PC-3 (cell line): Measurements from ENCODE around the gene H2AZ1. TPM values are rescaled to one million over a fixed set of nuclear protein-coding genes. Genes with fewer than 3 reads are reported as not detected.

Experiments used
- ATAC-seq: fragments of 200-7000 bp; cut with Tn5 transposase; 2 replicates; pipeline ENCODE4 v1.9.1; 2020; ENCODE audit warnings: mild to moderate bottlenecking, moderate library complexity
- BruUV-seq: library from RNA; stranded (reverse); fragments of 400-500 nt; replicated peaks from 2 replicates; lab custom pipeline; 2021; lab: Mats Ljungman, UMichigan
- CTCF ChIA-PET: fragments of 300-600 bp; sonication (Branson Sonifier 250); formaldehyde crosslinking; loops from one replicate; lab custom pipeline; 2022; ENCODE audit warnings: antibody characterized with exemption; lab: Charles Lee
- POLR2A ChIA-PET: fragments of 300-600 bp; sonication (Branson Sonifier 250); formaldehyde crosslinking; loops from one replicate; lab custom pipeline; 2022; ENCODE audit warnings: antibody characterized with exemption; ENCODE audit not compliant: unreplicated experiment; lab: Charles Lee
- DNase-seq: peaks from one replicate; pipeline ENCODE4 v3.0.0-alpha.2; 2015
- H2AFZ ChIP-seq: fragments of 300-600 bp; sonication (generic); 2 replicates; pipeline ENCODE4 v1.6.0; 2016; ENCODE audit warnings: antibody characterized with exemption, low read length
- H3F3A ChIP-seq: fragments of 300-600 bp; sonication (generic); one replicate; pipeline ENCODE4 v1.6.0; 2017; ENCODE audit warnings: antibody characterized with exemption, low read length, control low read depth, mild to moderate bottlenecking; ENCODE audit not compliant: unreplicated experiment
- H3K27ac ChIP-seq: fragments of 300-600 bp; sonication (generic); 2 replicates; pipeline ENCODE4 v1.5.1; 2016; ENCODE audit warnings: mild to moderate bottlenecking, low read length
- H3K27me3 ChIP-seq: fragments of 300-600 bp; sonication (generic); 2 replicates; pipeline ENCODE4 v1.6.1; 2016; ENCODE audit warnings: low read length, mixed read lengths
- H3K36me3 ChIP-seq: fragments of 300-600 bp; sonication (generic); 2 replicates; pipeline ENCODE4 v1.6.1; 2016; ENCODE audit warnings: low read depth, mixed run types, low read length, mixed read lengths
- H3K4me1 ChIP-seq: fragments of 300-600 bp; sonication (generic); 2 replicates; pipeline ENCODE4 v1.5.1; 2016; ENCODE audit warnings: low read length; ENCODE audit not compliant: insufficient read depth
- H3K4me2 ChIP-seq: fragments of 300-600 bp; sonication (generic); 2 replicates; pipeline ENCODE4 v1.6.0; 2016; ENCODE audit warnings: low read length
- H3K4me3 ChIP-seq: fragments of 300-600 bp; sonication (generic); 2 replicates; pipeline ENCODE4 v1.5.1; 2016; ENCODE audit warnings: mild to moderate bottlenecking, low read length, mixed read lengths
- H3K79me2 ChIP-seq: fragments of 300-600 bp; sonication (generic); 2 replicates; pipeline ENCODE4 v1.6.1; 2017; ENCODE audit warnings: low read length, mixed read lengths
- H3K9ac ChIP-seq: fragments of 300-600 bp; sonication (generic); 2 replicates; pipeline ENCODE4 v1.6.0; 2016; ENCODE audit warnings: mild to moderate bottlenecking, low read length
- H3K9me2 ChIP-seq: fragments of 300-600 bp; sonication (generic); replicated peaks from 2 replicates; pipeline ENCODE4 v1.6.1; 2016; ENCODE audit warnings: mixed run types, low read length, mixed read lengths
- H3K9me3 ChIP-seq: fragments of 300-600 bp; sonication (generic); 2 replicates; pipeline ENCODE4 v1.6.1; 2016; ENCODE audit warnings: low read length, mixed read lengths
- H4K20me1 ChIP-seq: fragments of 300-600 bp; sonication (generic); 2 replicates; pipeline ENCODE4 v1.6.1; 2016; ENCODE audit warnings: low read length, mixed read lengths
- EZH2 ChIP-seq: fragments of 300-600 bp; sonication (generic); IDR thresholded peaks from one replicate; pipeline ENCODE4 v1.6.1; 2017; ENCODE audit warnings: antibody characterized with exemption, mild to moderate bottlenecking, low read length; ENCODE audit not compliant: unreplicated experiment
- EZH2phosphoT487 ChIP-seq: fragments of 300-600 bp; sonication (generic); IDR thresholded peaks from 2 replicates; pipeline ENCODE4 v1.6.1; 2018; ENCODE audit warnings: mild to moderate bottlenecking, antibody characterized with exemption, low read length, borderline replicate concordance
- intact Hi-C: fragments of 100-400 bp; cut with micrococcal nuclease; formaldehyde crosslinking; loops from 2 replicates; pipeline ENCODE4 v1.9.0; 2023
- total RNA-seq: library from RNA; depleted of rRNA; stranded (reverse); fragments of >200 nt; gene quantifications from 2 replicates; pipeline ENCODE4 v1.2.3, GENCODE V29; 2014
- TF ChIP-seq, protein P1 (sequence below): fragments of 300-600 bp; sonication (generic); conservative IDR thresholded peaks from 2 replicates; pipeline ENCODE4 v1.5.1; 2017; ENCODE audit warnings: antibody characterized with exemption, low read depth, mild to moderate bottlenecking, low read length

H2AZ1 gene
- total RNA-seq, 1 experiment from 2014 or later, result 433 TPM

DNA sequence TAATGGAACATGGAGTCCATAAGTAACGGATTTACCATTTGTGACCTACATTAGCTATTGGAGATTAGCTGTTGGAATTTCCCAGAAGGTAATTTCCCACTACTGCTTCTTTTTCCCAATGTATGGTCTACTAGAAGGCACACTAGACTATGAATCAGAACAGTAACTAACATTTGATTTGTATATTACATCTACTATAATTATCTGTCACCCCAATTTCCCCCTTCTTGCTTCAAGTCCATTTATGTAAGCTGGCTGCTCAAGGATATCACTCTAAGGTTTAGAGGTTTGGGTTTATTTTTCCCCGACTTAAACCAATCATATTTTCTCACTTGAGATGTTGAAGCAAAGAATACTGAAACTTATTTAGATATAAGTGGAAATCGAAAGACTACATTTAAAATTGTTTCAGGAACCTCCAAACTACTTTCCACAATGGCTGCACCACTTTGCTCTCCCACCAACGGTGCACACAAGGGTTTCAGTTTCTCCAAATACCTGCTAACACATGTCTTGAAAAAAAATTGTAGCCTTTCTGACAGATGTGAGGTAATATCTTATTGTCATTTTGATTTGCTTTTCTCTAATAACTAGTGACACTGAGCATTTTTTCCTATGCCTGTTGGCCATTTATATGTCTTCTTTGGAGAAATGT, 33.3 kb upstream of the H2AZ1 start:
- peaks cover 9% of the 10 kb centered on the region; the same call in 1 of the 2 replicates for H3K4me1 ChIP-seq
- H3K27me3 ChIP-seq, result no peaks in the 10 kb centered on the region
- BruUV-seq, result no TSS peak
- DNase-seq (no peak), ATAC-seq (no peak)
- H3K36me3 ChIP-seq, result no peaks in the 10 kb centered on the region
- intact Hi-C loops, result no loop called here
- no peaks in the 10 kb centered on the region for H4K20me1 ChIP-seq
- TF ChIP-seq EZH2phosphoT487, result no peak
- TF ChIP-seq, protein P1, sequence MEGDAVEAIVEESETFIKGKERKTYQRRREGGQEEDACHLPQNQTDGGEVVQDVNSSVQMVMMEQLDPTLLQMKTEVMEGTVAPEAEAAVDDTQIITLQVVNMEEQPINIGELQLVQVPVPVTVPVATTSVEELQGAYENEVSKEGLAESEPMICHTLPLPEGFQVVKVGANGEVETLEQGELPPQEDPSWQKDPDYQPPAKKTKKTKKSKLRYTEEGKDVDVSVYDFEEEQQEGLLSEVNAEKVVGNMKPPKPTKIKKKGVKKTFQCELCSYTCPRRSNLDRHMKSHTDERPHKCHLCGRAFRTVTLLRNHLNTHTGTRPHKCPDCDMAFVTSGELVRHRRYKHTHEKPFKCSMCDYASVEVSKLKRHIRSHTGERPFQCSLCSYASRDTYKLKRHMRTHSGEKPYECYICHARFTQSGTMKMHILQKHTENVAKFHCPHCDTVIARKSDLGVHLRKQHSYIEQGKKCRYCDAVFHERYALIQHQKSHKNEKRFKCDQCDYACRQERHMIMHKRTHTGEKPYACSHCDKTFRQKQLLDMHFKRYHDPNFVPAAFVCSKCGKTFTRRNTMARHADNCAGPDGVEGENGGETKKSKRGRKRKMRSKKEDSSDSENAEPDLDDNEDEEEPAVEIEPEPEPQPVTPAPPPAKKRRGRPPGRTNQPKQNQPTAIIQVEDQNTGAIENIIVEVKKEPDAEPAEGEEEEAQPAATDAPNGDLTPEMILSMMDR, result no peak
- TF ChIP-seq EZH2, result no peak
- H3K9me2 ChIP-seq, result no peaks in the 10 kb centered on the region
- no peak overlapping the region for H3K27ac ChIP-seq
- ChIA-PET POLR2A (no interaction called here), CTCF (no interaction called here)
- H3K79me2 ChIP-seq, result no peaks in the 10 kb centered on the region
- no peak overlapping the region for H2AFZ ChIP-seq
- no peak overlapping the region for H3K4me2 ChIP-seq
- H3F3A ChIP-seq, result no peaks in the 10 kb centered on the region
- H3K9ac ChIP-seq, result no peak overlapping the region
- no peaks in the 10 kb centered on the region for H3K9me3 ChIP-seq
- H3K4me3 ChIP-seq, result no peak overlapping the region

DNA sequence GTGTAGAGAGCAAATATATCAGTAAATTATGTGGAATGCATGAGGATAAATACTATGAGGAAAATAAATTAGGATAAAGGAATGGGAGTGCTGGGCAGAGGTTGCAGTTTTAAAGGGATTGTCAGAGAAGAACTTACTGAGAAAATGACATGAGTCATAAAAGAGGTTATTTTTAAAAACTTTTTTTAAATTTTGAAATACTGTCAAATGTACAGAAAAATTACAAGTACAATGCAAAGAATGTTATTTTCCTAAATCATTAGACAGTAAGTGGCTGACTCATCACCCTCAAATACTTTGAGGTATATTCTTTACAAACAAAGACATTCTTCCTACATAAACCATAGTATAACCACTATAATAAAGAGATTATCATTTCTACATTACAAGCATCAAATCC, 29.8 kb upstream of the H2AZ1 start:
- Histone ChIP-seq H3K4me3 (no peak overlapping the region), H3K36me3 (no peaks in the 10 kb centered on the region), H2AFZ (no peak overlapping the region), H3K4me1 (peaks cover 9% of the 10 kb centered on the region; the same call in 1 of the 2 replicates), H3K79me2 (no peaks in the 10 kb centered on the region), H3F3A (no peaks in the 10 kb centered on the region), H3K9me3 (no peaks in the 10 kb centered on the region), H3K27me3 (no peaks in the 10 kb centered on the region), H3K27ac (no peak overlapping the region), H3K4me2 (no peak overlapping the region), H4K20me1 (no peaks in the 10 kb centered on the region), H3K9me2 (no peaks in the 10 kb centered on the region), H3K9ac (no peak overlapping the region)
- ChIA-PET POLR2A (interaction anchor here (0.7 kb wide), 1 partner anchor 85 kb away, joined by 3 read pairs; the partner anchor contains the start of gene LAMTOR3), CTCF (no interaction called here)
- DNase-seq (peak; percentile 54), ATAC-seq (peak; percentile 65)
- no TSS peak for BruUV-seq
- TF ChIP-seq EZH2 (no peak), EZH2phosphoT487 (no peak)
- TF ChIP-seq, protein P1, result no peak
- intact Hi-C loops, result no loop called here

DNA sequence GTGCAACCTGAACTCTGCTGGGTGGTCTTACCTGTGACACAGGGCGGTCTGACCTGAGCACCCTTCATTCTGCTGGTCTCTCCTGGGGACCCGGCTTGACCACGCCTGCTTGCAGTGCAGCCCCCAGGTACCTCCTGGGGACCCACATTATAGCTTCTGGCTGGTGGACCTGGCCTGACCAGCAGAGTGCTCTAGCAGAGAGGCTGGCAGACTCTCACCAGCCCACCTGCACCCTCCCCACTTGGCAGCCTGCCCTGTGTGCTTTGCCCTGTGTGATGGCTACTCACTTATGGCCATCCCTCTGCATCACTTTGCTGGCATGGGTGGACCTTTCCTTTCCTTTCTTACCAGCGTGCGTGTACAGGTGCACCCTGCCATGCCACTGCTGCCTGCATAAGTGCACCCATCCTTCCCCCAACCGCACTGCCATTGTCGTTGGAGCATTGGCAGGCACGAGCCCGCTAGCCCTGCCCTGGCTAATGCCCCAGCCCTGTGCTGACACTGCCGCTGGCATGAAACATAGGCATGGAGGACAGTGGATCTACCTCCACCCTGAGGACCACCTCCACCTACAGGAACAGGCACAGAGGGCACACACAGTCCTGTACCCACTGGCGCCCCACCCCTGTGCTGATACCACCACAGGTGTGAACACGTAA, 21.5 kb upstream of the H2AZ1 start:
- no peak overlapping the region for H3K4me2 ChIP-seq
- DNase-seq, result no peak
- H3K4me1 ChIP-seq, result peaks cover 8% of the 10 kb centered on the region; the same call in 1 of the 2 replicates
- H3K9me3 ChIP-seq, result no peaks in the 10 kb centered on the region
- no peaks in the 10 kb centered on the region for H3K9me2 ChIP-seq
- H3K9ac ChIP-seq, result no peak overlapping the region
- no peaks in the 10 kb centered on the region for H3K79me2 ChIP-seq
- H3F3A ChIP-seq, result no peaks in the 10 kb centered on the region
- H2AFZ ChIP-seq, result no peak overlapping the region
- intact Hi-C loops, result no loop called here
- H3K27me3 ChIP-seq, result no peaks in the 10 kb centered on the region
- CTCF ChIA-PET, result no interaction called here
- no peaks in the 10 kb centered on the region for H3K36me3 ChIP-seq
- POLR2A ChIA-PET, result no interaction called here
- no peak for ATAC-seq
- TF ChIP-seq EZH2phosphoT487, result no peak
- TF ChIP-seq EZH2, result no peak
- TF ChIP-seq, protein P1, result no peak
- H3K27ac ChIP-seq, result no peak overlapping the region
- no TSS peak for BruUV-seq
- H4K20me1 ChIP-seq, result no peaks in the 10 kb centered on the region
- no peak overlapping the region for H3K4me3 ChIP-seq
